ENCODE measurements around the gene EGLN1.

GRCh38 chr1:231351816-231352215 lies 70.3 kb downstream of the EGLN1 start:
- TF ChIP-seq CTCF (IDR thresholded peaks at IDR 0.05; ENCODE audit: low read length) (no peak), EZH2 (IDR thresholded peaks at IDR 0.05; ENCODE audit: borderline replicate concordance, low read length) (no peak)
